ENCODE results near the gene STUB1.

The STUB1 gene

DNA sequence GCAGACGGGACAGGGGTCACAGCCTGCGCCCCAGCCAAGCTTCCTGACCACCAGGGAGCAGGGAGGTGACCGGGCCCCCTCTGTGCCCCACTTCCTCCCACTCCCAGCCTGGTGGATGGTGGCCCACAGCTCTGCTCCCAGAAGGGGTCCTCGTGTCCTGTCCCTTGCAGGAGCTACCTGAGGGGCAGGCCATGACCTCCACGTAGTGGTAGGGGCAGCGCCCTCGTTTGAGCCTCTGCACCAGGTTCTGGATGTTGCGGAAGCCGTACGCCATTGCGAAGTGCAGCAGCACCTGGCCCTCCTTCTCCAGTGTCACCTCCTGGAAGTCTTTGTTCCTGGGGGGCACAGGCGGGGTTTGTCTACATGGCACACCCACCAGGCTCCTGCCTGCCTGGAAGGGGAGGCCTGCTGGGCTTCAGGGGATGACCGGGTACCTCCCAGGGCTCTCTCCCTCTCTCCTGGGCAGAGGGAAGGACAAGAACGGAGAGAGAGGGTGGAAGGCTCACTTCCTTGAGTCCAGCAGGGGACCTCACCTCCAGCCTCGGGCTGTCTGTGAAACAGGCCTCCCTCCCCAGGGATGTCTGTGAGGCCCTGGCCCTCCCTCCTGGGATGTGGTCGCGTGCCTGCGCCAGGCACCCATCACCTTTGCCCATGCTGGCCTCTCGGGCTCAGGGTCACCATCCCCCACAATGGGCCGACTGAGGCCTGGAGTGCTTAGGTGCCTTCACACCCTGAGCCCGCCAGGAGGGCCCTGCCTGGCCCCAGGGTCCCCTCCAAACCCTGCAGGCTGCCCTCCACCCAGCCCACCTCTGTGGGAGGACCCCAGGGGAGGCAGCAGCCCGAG is 50.7 kb downstream of the STUB1 start:
- Histone ChIP-seq H3K9ac (ENCODE audit: low read length) (no peak overlapping the region), H3K4me1 (ENCODE audit: control insufficient read depth, insufficient read depth, low read length) (peaks cover 16% of the 10 kb centered on the region), H3K36me3 (ENCODE audit: control insufficient read depth, insufficient read depth, low read length) (no peaks in the 10 kb centered on the region), H3K9me3 (ENCODE audit: control insufficient read depth, low read length) (no peaks in the 10 kb centered on the region), H3K27me3 (ENCODE audit: control insufficient read depth, insufficient read depth, low read length) (peaks cover 7% of the 10 kb centered on the region), H3K4me3 (ENCODE audit: low read length) (no peak overlapping the region)

DNA sequence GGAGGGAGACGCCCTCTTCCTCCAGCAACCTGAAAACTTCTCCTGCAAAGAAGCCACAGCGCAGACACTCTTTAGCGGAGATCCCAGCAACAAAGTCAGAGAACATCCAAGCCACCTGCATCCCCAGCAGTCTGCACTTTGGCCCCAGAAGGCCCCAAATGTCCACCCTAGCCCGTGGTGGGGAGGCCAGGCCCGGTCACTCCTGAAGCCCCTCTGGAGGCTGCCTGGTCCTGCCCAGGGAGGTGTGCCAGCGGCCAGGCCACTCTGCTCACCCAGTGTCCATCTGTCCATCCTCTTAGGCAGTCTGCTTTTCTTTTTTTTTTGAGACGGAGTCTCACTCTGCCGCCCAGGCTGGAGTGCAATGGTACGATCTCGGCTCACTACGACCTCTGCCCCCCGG is 52.1 kb downstream of the STUB1 start:
- Histone ChIP-seq H3K9me3 (ENCODE audit: control insufficient read depth, low read length) (no peaks in the 10 kb centered on the region), H3K4me1 (ENCODE audit: control insufficient read depth, insufficient read depth, low read length) (peaks cover 6% of the 10 kb centered on the region), H3K27me3 (ENCODE audit: control insufficient read depth, insufficient read depth, low read length) (no peaks in the 10 kb centered on the region), H3K36me3 (ENCODE audit: control insufficient read depth, insufficient read depth, low read length) (no peaks in the 10 kb centered on the region), H3K4me3 (ENCODE audit: low read length) (no peak overlapping the region), H3K9ac (ENCODE audit: low read length) (no peak overlapping the region)

Data from mucosa of stomach (tissue), 1 donor.